H9 (cell line): ENCODE data around the gene SDK2. TPM values are rescaled to one million over a fixed set of nuclear protein-coding genes. Genes with fewer than 3 reads are reported as not detected.

ENCODE experiments used
- DNase-seq: peaks from one replicate; pipeline ENCODE4 v3.0.0-alpha.2; 2017
- H2AFZ ChIP-seq: one replicate; pipeline ENCODE4 v1.6.1; 2013; ENCODE audit warnings: mild to moderate bottlenecking, low read length, control low read depth, moderate library complexity
- H2AK5ac ChIP-seq: 2 replicates; pipeline ENCODE4 v1.6.1; 2013; ENCODE audit warnings: low read length, control low read depth, mixed read lengths; ENCODE audit not compliant: insufficient read length
- H2BK120ac ChIP-seq: one replicate; pipeline ENCODE4 v1.6.1; 2013; ENCODE audit warnings: low read depth, mild to moderate bottlenecking, low read length, control low read depth, inconsistent platforms; ENCODE audit not compliant: poor library complexity, severe bottlenecking
- H2BK12ac ChIP-seq: 2 replicates; pipeline ENCODE4 v1.6.1; 2013; ENCODE audit warnings: low read length, control low read depth, mixed read lengths, low read depth; ENCODE audit not compliant: insufficient read length
- H2BK15ac ChIP-seq: 2 replicates; pipeline ENCODE4 v1.6.1; 2013; ENCODE audit warnings: low read depth, low read length, control low read depth
- H2BK20ac ChIP-seq: one replicate; pipeline ENCODE4 v1.6.1; 2013; ENCODE audit warnings: low read depth, mild to moderate bottlenecking, low read length, control low read depth, inconsistent platforms; ENCODE audit not compliant: poor library complexity, severe bottlenecking
- H2BK5ac ChIP-seq: 2 replicates; pipeline ENCODE4 v1.6.1; 2013; ENCODE audit warnings: low read length, control low read depth, mixed read lengths; ENCODE audit not compliant: insufficient read length
- H3K14ac ChIP-seq: 2 replicates; pipeline ENCODE4 v1.6.1; 2013; ENCODE audit warnings: low read length, control low read depth; ENCODE audit not compliant: insufficient read depth
- H3K18ac ChIP-seq: 2 replicates; pipeline ENCODE4 v1.6.1; 2013; ENCODE audit warnings: low read depth, mild to moderate bottlenecking, mixed read lengths, low read length, control low read depth; ENCODE audit not compliant: insufficient read length
- H3K23ac ChIP-seq: 2 replicates; pipeline ENCODE4 v1.6.1; 2013; ENCODE audit warnings: low read length, control low read depth, mixed read lengths, low read depth; ENCODE audit not compliant: insufficient read length
- H3K23me2 ChIP-seq: 2 replicates; pipeline ENCODE4 v1.6.1; 2013; ENCODE audit warnings: low read depth, mild to moderate bottlenecking, mixed read lengths, low read length, control low read depth; ENCODE audit not compliant: insufficient read length, poor library complexity, severe bottlenecking
- H3K27ac ChIP-seq: 2 replicates; pipeline ENCODE4 v1.5.1; 2013; ENCODE audit warnings: low read length, control low read depth, mixed read lengths, low read depth; ENCODE audit not compliant: insufficient read length
- H3K27me3 ChIP-seq: 2 replicates; pipeline ENCODE4 v1.6.1; 2013; ENCODE audit warnings: low read length, control low read depth, inconsistent platforms; ENCODE audit not compliant: insufficient read depth
- H3K4ac ChIP-seq: 2 replicates; pipeline ENCODE4 v1.6.1; 2013; ENCODE audit warnings: low read depth, mild to moderate bottlenecking, control low read depth, inconsistent platforms, low read length, moderate library complexity
- H3K4me1 ChIP-seq: 2 replicates; pipeline ENCODE4 v1.6.1; 2013; ENCODE audit warnings: low read length, control low read depth, inconsistent platforms; ENCODE audit not compliant: insufficient read depth
- H3K4me2 ChIP-seq: 2 replicates; pipeline ENCODE4 v1.6.1; 2013; ENCODE audit warnings: low read length, control low read depth, mixed read lengths; ENCODE audit not compliant: insufficient read length, insufficient read depth
- H3K56ac ChIP-seq: 2 replicates; pipeline ENCODE4 v1.6.1; 2013; ENCODE audit warnings: low read depth, mild to moderate bottlenecking, mixed read lengths, low read length, control low read depth; ENCODE audit not compliant: insufficient read length
- H3K79me1 ChIP-seq: 2 replicates; pipeline ENCODE4 v1.6.1; 2013; ENCODE audit warnings: low read depth, mild to moderate bottlenecking, moderate library complexity, low read length, control low read depth, inconsistent platforms; ENCODE audit not compliant: insufficient read depth, poor library complexity, severe bottlenecking
- H3K79me2 ChIP-seq: 2 replicates; pipeline ENCODE4 v1.6.1; 2013; ENCODE audit warnings: low read length, control low read depth, inconsistent platforms; ENCODE audit not compliant: insufficient read depth
- H3K9ac ChIP-seq: 2 replicates; pipeline ENCODE4 v1.6.1; 2013; ENCODE audit warnings: low read length, control low read depth, mixed read lengths; ENCODE audit not compliant: insufficient read length; ENCODE audit errors: extremely low read depth
- H3K9me3 ChIP-seq: one replicate; pipeline ENCODE4 v1.6.1; 2013; ENCODE audit warnings: low read depth, low read length, inconsistent platforms; ENCODE audit not compliant: control insufficient read depth
- H3T11ph ChIP-seq: one replicate; pipeline ENCODE4 v1.6.1; 2013; ENCODE audit warnings: mild to moderate bottlenecking, low read length, control low read depth, inconsistent platforms
- H4K20me1 ChIP-seq: one replicate; pipeline ENCODE4 v1.6.1; 2013; ENCODE audit not compliant: control insufficient read depth, insufficient read length, insufficient read depth
- H4K5ac ChIP-seq: 2 replicates; pipeline ENCODE4 v1.6.1; 2013; ENCODE audit warnings: low read depth, mild to moderate bottlenecking, mixed read lengths, low read length, control low read depth; ENCODE audit not compliant: insufficient read length
- H4K8ac ChIP-seq: replicated peaks from 2 replicates; pipeline ENCODE4 v1.6.1; 2013; ENCODE audit warnings: low read length, control low read depth, mixed read lengths, low read depth; ENCODE audit not compliant: insufficient read length
- H4K91ac ChIP-seq: 2 replicates; pipeline ENCODE4 v1.6.1; 2013; ENCODE audit warnings: low read depth, mild to moderate bottlenecking, moderate library complexity, mixed read lengths, low read length, control low read depth; ENCODE audit not compliant: insufficient read length
- H3K27ac Mint-ChIP-seq, 3 experiments: 2 replicates in 2 of 3; 3 replicates in 1 of 3; pipeline ENCODE4 v1.8.0; 2020 to 2021; ENCODE audit warnings: mixed read lengths in 3 of 3, mild to moderate bottlenecking in 1 of 3, moderate library complexity in 1 of 3
- H3K27me3 Mint-ChIP-seq: 2 replicates; pipeline ENCODE4 v1.8.0; 2021; ENCODE audit warnings: low read depth, mild to moderate bottlenecking, moderate library complexity, mixed read lengths
- H3K36me3 Mint-ChIP-seq, 3 experiments: 2 replicates in 2 of 3; 3 replicates in 1 of 3; pipeline ENCODE4 v1.8.0; 2020 to 2021; ENCODE audit warnings: low read depth in 3 of 3, mixed read lengths in 3 of 3; ENCODE audit not compliant: insufficient read depth in 1 of 3
- H3K4me1 Mint-ChIP-seq, 2 experiments: 2 replicates each; pipeline ENCODE4 v1.8.0; 2020; ENCODE audit warnings: mixed read lengths in 2 of 2
- H3K4me3 Mint-ChIP-seq, 2 experiments: 2 replicates in 1 of 2; 3 replicates in 1 of 2; pipeline ENCODE4 v1.8.0; 2020 to 2021; ENCODE audit warnings: mild to moderate bottlenecking in 2 of 2, mixed read lengths in 2 of 2, moderate library complexity in 1 of 2
- H3K9me3 Mint-ChIP-seq, 2 experiments: 2 replicates in 1 of 2; 3 replicates in 1 of 2; pipeline ENCODE4 v1.8.0; 2020; ENCODE audit warnings: mild to moderate bottlenecking in 2 of 2, mixed read lengths in 2 of 2, moderate library complexity in 1 of 2
- WGBS: extraction: QIAGEN DNeasy Blood & Tissue Kit; methylation state at CpG from one replicate; pipeline ENCODE4 v1.1.7; 2013; ENCODE audit warnings: missing lambda C conversion rate, low lambda C conversion rate, mixed read lengths; ENCODE audit not compliant: insufficient read length; ENCODE audit errors: extremely low coverage; 5-methylcytosine and 5-hydroxymethylcytosine counted together
- total RNA-seq: library from RNA; stranded (reverse); gene quantifications from 2 replicates; pipeline ENCODE4 v1.2.1, GENCODE V29; 2021
- TF ChIP-seq, protein P1 (sequence below): fragments of 200-600 bp; sonication (generic); conservative IDR thresholded peaks from 3 replicates; pipeline ENCODE4 v1.8.0; 2021; ENCODE audit warnings: antibody characterized with exemption, mild to moderate bottlenecking

SDK2 gene
- total RNA-seq, 1 experiment from 2014 or later = 9.1 TPM

- no peak overlapping the region for H4K91ac ChIP-seq
- no peak overlapping the region for H2BK5ac ChIP-seq
- H3K9me3 Mint-ChIP-seq = no peaks in the 10 kb centered on the region
- H3K14ac ChIP-seq = no peak overlapping the region
- H2AK5ac ChIP-seq = no peak overlapping the region
- DNase-seq = peak; percentile 20
- no peaks in the 10 kb centered on the region for H3K9me3 ChIP-seq
- no peak overlapping the region for H3K18ac ChIP-seq
- no peak overlapping the region for H4K5ac ChIP-seq
- no peak overlapping the region for H3K9ac ChIP-seq
- no peaks in the 10 kb centered on the region for H3K23me2 ChIP-seq
- no peaks in the 10 kb centered on the region for H4K20me1 ChIP-seq
- no peak overlapping the region for H2AFZ ChIP-seq
- H3K4me3 Mint-ChIP-seq = no peak overlapping the region
- H2BK12ac ChIP-seq = no peak overlapping the region
- H2BK120ac ChIP-seq = no peak overlapping the region
- H4K8ac ChIP-seq = no peak overlapping the region
- TF ChIP-seq, protein P1, sequence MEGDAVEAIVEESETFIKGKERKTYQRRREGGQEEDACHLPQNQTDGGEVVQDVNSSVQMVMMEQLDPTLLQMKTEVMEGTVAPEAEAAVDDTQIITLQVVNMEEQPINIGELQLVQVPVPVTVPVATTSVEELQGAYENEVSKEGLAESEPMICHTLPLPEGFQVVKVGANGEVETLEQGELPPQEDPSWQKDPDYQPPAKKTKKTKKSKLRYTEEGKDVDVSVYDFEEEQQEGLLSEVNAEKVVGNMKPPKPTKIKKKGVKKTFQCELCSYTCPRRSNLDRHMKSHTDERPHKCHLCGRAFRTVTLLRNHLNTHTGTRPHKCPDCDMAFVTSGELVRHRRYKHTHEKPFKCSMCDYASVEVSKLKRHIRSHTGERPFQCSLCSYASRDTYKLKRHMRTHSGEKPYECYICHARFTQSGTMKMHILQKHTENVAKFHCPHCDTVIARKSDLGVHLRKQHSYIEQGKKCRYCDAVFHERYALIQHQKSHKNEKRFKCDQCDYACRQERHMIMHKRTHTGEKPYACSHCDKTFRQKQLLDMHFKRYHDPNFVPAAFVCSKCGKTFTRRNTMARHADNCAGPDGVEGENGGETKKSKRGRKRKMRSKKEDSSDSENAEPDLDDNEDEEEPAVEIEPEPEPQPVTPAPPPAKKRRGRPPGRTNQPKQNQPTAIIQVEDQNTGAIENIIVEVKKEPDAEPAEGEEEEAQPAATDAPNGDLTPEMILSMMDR = no peak
- no peaks in the 10 kb centered on the region for H3K4me1 ChIP-seq
- no peak overlapping the region for H2BK15ac ChIP-seq
- no peak overlapping the region for H3K4ac ChIP-seq
- no peak overlapping the region for H3K27ac ChIP-seq
- no peak overlapping the region; a peak in 1 of 7 replicates for H3K27ac Mint-ChIP-seq
- H3K79me1 ChIP-seq = no peaks in the 10 kb centered on the region
- H3K4me2 ChIP-seq = no peak overlapping the region
- H3T11ph ChIP-seq = no peak overlapping the region
- H3K23ac ChIP-seq = no peak overlapping the region
- H3K27me3 ChIP-seq = no peaks in the 10 kb centered on the region
- peaks cover 0 to 4% of the 10 kb centered on the region in 2 experiments; a peak in 1 of 4 replicates for H3K4me1 Mint-ChIP-seq
- H3K56ac ChIP-seq = no peak overlapping the region
- H3K27me3 Mint-ChIP-seq = no peaks in the 10 kb centered on the region; the same call in 1 of the 2 replicates
- peaks cover 0 to 28% (median 0%) of the 10 kb centered on the region in 3 experiments; a peak in 3 of 7 replicates for H3K36me3 Mint-ChIP-seq
- no CpG with 5 or more reads among the region's 17 CpGs for WGBS
- H3K79me2 ChIP-seq = no peaks in the 10 kb centered on the region
- no peak overlapping the region for H2BK20ac ChIP-seq
Observed at GRCh38 chr17:73397856-73398540, 246.2 kb downstream of the SDK2 start.
